ENCODE results near the gene LDAH.

The LDAH gene

DNA sequence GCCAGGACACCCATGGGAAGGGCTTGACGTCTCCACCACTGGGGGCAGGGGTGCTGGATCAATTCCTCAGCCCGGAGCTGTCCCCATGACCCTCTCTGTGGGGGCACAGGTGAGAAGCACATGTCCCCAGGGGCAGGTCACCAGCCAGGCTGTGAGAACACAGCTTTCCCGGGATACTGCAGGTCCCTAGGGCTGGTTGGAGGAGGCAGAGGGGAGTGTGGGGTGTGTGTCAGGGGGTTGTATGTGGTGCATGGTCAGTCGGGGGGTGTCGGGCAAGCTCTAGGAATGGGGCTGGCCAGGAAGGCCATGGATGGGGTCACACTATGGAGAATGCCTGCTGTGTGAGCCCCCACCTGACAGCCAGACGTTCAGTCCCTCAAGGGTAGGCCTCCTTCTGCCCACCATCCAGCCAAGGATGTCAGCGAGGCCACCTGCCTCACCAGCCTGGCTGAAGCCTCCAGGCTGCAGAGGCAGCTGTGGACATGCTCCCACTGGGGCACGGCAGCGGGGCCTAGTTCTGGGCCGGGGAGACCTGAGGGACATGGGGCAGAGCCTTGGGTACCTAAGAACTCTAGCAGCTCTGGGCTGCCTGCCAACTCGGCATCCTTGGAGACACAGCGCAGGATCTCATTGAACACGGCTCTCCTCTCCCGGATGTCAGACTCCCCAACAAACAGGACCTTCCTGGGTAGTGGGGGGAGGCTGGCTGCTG lies 182.3 kb downstream of the LDAH start:
- no peak for DNase-seq (ENCODE audit: low read depth in 2 of 3, low spot score in 1 of 3)

DNA sequence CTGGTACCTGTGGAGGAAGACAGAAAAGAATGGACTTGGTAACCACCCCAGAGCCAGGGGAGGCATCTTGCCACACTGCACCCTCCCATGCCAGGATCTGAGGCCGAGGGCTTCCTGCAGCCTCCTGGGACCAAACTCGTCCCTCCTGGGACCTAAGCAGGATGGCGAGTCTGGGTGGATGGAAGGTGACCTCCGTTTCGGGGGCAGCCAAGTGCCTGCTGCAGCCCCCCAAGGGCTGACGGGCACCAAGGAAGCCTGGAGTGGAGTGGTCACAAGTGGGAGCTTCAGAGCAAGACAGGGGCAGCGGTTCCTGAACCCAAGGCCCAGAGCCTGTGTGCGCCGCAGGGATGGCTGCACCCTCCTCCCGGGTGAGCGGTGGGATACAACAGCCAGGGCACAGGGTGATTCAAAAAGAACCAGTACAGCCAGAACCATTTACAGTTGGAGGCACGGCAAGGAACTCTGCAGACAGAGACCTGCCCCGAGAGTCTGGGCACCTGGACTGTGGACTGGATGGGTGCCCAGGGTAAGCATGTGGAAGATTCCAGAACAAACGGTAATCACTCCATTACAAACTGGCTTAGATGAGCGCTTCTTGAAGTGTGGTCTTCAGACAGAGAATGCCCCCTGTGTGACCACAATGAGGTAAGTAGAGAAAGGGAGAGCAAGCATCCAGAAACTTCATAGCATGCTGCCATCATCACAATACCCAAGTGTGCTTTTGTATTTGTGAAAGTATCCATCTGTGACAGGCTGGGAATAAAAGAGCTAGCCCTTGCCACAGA lies 184.1 kb downstream of the LDAH start:
- no peak for DNase-seq (ENCODE audit: low read depth in 2 of 3, low spot score in 1 of 3)

DNA sequence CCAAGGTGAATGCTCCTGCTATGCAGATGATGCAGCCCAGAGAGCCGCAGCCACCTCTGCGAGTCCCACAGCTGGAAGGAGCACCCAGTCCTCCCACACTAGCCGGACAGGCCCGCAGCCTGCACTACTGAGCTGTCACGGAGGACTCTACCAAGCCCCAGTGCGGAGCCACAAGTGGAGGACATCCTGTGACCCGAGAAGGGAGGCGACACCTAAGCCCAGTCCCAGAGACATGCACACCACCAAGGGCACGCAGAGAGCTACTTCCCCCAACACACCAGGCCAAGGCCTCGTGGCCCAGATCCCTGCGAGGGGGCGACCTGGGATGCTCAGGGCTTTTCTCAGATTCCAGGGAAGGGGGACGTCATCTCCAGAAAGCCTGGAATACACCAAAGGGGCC lies 184.9 kb downstream of the LDAH start:
- DNase-seq (ENCODE audit: low read depth in 2 of 3, low spot score in 1 of 3), result no peak

DNA sequence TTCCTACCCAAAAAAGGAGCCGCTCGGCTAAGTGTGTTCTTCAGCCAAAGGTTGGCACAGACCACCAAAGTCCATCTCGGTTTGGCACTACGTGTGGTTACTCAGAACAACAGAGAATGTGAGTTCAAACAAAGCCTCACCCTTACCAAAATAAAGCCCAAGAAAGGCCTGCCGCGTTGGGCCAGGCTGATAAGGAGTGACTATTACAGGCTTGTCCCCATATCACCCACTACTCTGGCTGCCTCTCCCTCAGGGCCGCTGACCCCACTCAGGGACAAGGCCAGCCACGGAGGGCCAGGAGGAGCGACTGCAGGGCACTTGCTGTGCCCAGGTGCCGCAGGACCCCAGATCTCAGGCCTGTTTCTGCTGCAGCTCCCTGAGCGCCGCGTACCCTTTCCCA lies 185.8 kb downstream of the LDAH start:
- DNase-seq (ENCODE audit: low read depth in 2 of 3, low spot score in 1 of 3), result no peak

DNA sequence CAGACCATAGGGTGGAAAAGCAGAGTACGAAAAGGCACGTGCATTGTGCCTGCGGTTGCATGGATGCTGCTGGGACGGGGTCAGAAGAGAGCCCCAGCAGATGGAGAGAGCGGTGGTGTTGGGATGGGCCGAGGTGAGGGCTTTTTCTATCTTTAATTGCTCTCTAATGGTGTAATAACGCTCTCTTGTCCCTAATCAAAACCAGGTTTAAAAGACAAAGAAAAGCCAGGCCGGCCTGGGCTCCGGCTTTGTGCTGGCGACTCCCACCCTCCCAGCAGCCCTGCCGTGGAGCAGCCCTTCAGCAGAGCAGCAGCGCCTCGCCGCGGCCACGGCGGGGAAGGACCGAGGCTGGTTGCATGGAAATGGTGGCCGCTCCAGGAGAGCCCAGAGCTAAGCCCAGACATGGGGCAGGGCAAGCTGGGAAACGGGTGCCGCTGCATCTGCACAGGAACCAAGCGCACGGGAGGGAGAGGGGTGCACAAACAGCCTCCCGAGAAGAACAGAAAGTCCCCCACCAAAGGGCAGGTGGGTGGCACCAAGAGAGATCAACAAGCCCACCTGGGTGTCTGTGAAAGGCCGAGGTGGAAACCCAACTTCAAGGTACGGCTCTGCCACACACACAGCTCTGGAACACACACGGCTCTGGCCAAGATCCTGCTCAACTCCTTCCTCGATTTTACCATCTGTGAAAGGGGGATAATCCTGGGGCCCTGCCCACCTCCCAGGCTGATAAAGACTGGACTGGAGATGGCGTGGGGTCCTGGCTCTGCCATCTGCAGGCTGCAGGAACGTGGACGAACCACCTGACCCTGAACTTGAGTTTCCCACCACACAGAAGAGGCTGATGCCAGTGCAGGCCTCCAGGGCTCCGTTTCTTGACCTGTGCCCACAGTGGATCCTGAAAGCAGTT lies 187.0 kb downstream of the LDAH start:
- DNase-seq (ENCODE audit: low read depth in 2 of 3, low spot score in 1 of 3), result peak; percentile 28 to 46 (median 44)

DNA sequence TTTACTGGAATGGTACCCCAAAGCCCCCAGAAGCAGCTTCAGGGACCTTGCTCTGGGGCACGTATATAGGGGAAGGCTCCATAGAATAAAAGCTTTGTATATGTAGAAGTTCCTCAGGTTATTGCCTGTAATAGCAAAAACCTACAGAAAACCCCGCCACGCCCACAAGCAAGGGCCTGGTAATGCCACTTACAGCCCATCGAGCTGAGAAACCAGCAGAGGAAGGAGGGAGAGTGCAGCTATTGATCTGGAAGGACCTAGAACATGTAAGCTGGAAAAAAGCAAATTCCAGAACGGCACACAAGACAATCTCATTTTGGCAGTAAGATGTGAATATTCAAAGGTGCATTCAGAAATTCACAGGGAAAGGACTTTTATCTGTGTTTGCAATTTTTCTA lies 187.8 kb downstream of the LDAH start:
- DNase-seq (ENCODE audit: low read depth in 2 of 3, low spot score in 1 of 3), result no peak

DNA sequence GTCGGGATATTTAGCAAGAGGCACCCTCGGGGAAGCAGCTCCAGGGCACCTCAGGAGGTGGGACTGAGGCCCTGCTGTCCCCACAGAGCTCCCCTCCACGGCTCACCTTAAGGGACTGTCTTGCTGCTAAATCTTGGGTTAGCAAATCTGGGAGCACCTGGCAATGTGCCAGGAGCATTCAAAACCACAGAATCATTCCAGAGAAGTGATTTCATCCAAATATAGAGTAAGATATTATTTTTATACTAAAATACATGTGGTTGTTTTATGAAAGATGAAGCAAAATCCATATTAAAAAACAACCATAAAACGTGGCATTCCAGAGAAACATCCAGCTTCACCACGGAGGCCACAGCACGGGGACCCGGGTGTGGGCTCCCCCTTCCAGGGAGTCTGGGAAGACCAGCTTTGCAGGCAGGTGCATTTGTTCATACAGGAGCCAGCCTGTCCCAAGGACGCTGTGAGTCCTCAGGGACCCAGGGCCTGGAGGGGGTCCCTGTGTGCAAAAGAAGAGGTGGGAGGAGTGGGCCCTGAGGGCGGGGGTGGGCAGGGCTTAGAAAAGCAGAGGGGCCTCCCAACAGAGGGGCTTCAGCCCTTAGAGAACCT lies 188.3 kb downstream of the LDAH start:
- no peak for DNase-seq (ENCODE audit: low read depth in 2 of 3, low spot score in 1 of 3)
